ENCODE measurements around the gene TRAPPC2L. TPM values are rescaled to one million over a fixed set of nuclear protein-coding genes. Genes with fewer than 3 reads are reported as not detected.

The TRAPPC2L gene
- total RNA-seq, 1 donor: 57.2 TPM

- TF ChIP-seq CTCF (IDR thresholded peaks at IDR 0.05; ENCODE audit: insufficient read depth, low read length): no peak
- no peak for DNase-seq (ENCODE audit: low read depth)
- H3K4me3 ChIP-seq (ENCODE audit: low read depth, low read length): no peak overlapping the region
Measured at GRCh38 chr16:88868974-88869672, 12.2 kb downstream of the TRAPPC2L start.

- no peak overlapping the region for H3K4me3 ChIP-seq (ENCODE audit: low read depth, low read length)
- no peak for TF ChIP-seq CTCF (IDR thresholded peaks at IDR 0.05; ENCODE audit: insufficient read depth, low read length)
- no peak for DNase-seq (ENCODE audit: low read depth)
Measured at GRCh38 chr16:88869673-88869980, 12.7 kb downstream of the TRAPPC2L start.

- DNase-seq (ENCODE audit: low read depth): no peak
- no peak overlapping the region for H3K4me3 ChIP-seq (ENCODE audit: low read depth, low read length)
- TF ChIP-seq CTCF (IDR thresholded peaks at IDR 0.05; ENCODE audit: insufficient read depth, low read length): no peak
Measured at GRCh38 chr16:88870608-88871348, 13.9 kb downstream of the TRAPPC2L start.

GRCh38 chr16:88871349-88871702 lies 14.4 kb downstream of the TRAPPC2L start:
- no peak overlapping the region for H3K4me3 ChIP-seq (ENCODE audit: low read depth, low read length)
- DNase-seq (ENCODE audit: low read depth): no peak
- no peak for TF ChIP-seq CTCF (IDR thresholded peaks at IDR 0.05; ENCODE audit: insufficient read depth, low read length)

- no peak for DNase-seq (ENCODE audit: low read depth)
- TF ChIP-seq CTCF (IDR thresholded peaks at IDR 0.05; ENCODE audit: insufficient read depth, low read length): no peak
- H3K4me3 ChIP-seq (ENCODE audit: low read depth, low read length): no peak overlapping the region
Measured at GRCh38 chr16:88871730-88872416, 14.9 kb downstream of the TRAPPC2L start.

- no peak overlapping the region for H3K4me3 ChIP-seq (ENCODE audit: low read depth, low read length)
- no peak for TF ChIP-seq CTCF (IDR thresholded peaks at IDR 0.05; ENCODE audit: insufficient read depth, low read length)
- DNase-seq (ENCODE audit: low read depth): no peak
Measured at GRCh38 chr16:88872650-88873331, 15.9 kb downstream of the TRAPPC2L start.

Data from fibroblast of the aortic adventitia (primary cell).